HCT116 (cell line): ENCODE results near the gene PGC. TPM values are rescaled to one million over a fixed set of nuclear protein-coding genes. Genes with fewer than 3 reads are reported as not detected.

Experiments used
- ATAC-seq: fragments of 200-7000 bp; cut with Tn5 transposase; 2 replicates; pipeline ENCODE4 v1.9.1; 2020; ENCODE audit warnings: mild to moderate bottlenecking, moderate library complexity
- BruUV-seq: library from RNA; stranded (reverse); fragments of 400-500 nt; replicated peaks from 2 replicates; lab custom pipeline; 2021; lab: Mats Ljungman, UMichigan
- CTCF ChIA-PET: fragments of 300-600 bp; sonication (Branson Sonifier 250); formaldehyde crosslinking; loops from one replicate; lab custom pipeline; 2021; ENCODE audit warnings: antibody characterized with exemption; lab: Charles Lee
- POLR2A ChIA-PET: fragments of 300-600, 350-600 bp; sonication (Branson Sonifier 250); formaldehyde crosslinking; loops from one replicate; lab custom pipeline; 2021; ENCODE audit warnings: antibody characterized with exemption; lab: Charles Lee
- RAD21 ChIA-PET, 2 experiments: fragments of 300-600 bp; sonication (Branson Sonifier 250); formaldehyde crosslinking; loops; one replicate each; lab custom pipeline; 2023; ENCODE audit warnings: low total read pairs in 2 of 2; ENCODE audit not compliant: uncharacterized antibody in 2 of 2, unreplicated experiment in 2 of 2, low non-redundant PET in 1 of 2; lab: Charles Lee
- DNase-seq: peaks from one replicate; pipeline ENCODE4 v3.0.0-alpha.2; 2010; ENCODE audit warnings: low read depth, low spot score
- H2AFZ ChIP-seq: fragments of 200-600 bp; shearing (Covaris generic), sonication (generic); 2 replicates; pipeline ENCODE4 v1.6.1; 2017; ENCODE audit warnings: low read depth, mixed run types, mixed read lengths, antibody characterized with exemption, low read length; ENCODE audit not compliant: poor library complexity, severe bottlenecking
- H3K27ac ChIP-seq: 2 replicates; pipeline ENCODE4 v1.5.1; 2012; ENCODE audit warnings: low read depth, low read length
- H3K27me3 ChIP-seq: fragments of 200-600 bp; sonication (generic); 2 replicates; pipeline ENCODE4 v1.6.1; 2016; ENCODE audit warnings: mixed run types, low read length, mixed read lengths; ENCODE audit not compliant: insufficient read depth
- H3K36me3 ChIP-seq, 2 experiments: fragments of 200-500 bp in 1 of 2; fragments of 200-600 bp in 1 of 2; sonication (Bioruptor generic) in 1 of 2; sonication (generic) in 1 of 2; 2 replicates each; pipeline versions ENCODE4 v1.5.1 to v1.6.1; 2014 to 2016; ENCODE audit warnings: low read length in 2 of 2, inconsistent platforms in 1 of 2, mixed read lengths in 1 of 2, mixed run types in 1 of 2; ENCODE audit not compliant: insufficient read depth in 2 of 2, control insufficient read depth in 1 of 2
- H3K4me1 ChIP-seq, 2 experiments: fragments of 200-600 bp in 1 of 2; sonication (generic) in 1 of 2; 2 replicates each; pipeline versions ENCODE4 v1.5.1 to v1.6.1; 2012 to 2017; ENCODE audit warnings: low read length in 2 of 2, inconsistent platforms in 1 of 2, mild to moderate bottlenecking in 1 of 2, mixed read lengths in 1 of 2, mixed run types in 1 of 2, moderate library complexity in 1 of 2; ENCODE audit not compliant: insufficient read depth in 2 of 2, control insufficient read depth in 1 of 2
- H3K4me2 ChIP-seq: fragments of 200-600 bp; sonication (generic); 2 replicates; pipeline ENCODE4 v1.6.1; 2017; ENCODE audit warnings: mixed run types, low read length, mixed read lengths
- H3K4me3 ChIP-seq, 2 experiments: fragments of 200-600 bp in 1 of 2; sonication (generic) in 1 of 2; replicated peaks in 1 of 2; 2 replicates each; pipeline ENCODE4 v1.5.1; 2011 to 2016; ENCODE audit warnings: low read length in 2 of 2, control low read depth in 1 of 2, low read depth in 1 of 2, mild to moderate bottlenecking in 1 of 2, mixed read lengths in 1 of 2, mixed run types in 1 of 2
- H3K79me2 ChIP-seq: fragments of 200-600 bp; sonication (generic); 2 replicates; pipeline ENCODE4 v1.6.1; 2017; ENCODE audit warnings: mild to moderate bottlenecking, mixed run types, low read length, moderate library complexity, mixed read lengths; ENCODE audit not compliant: insufficient read depth
- H3K9ac ChIP-seq: fragments of 200-600 bp; sonication (generic); 2 replicates; pipeline ENCODE4 v1.6.1; 2016; ENCODE audit warnings: low read length, mixed read lengths
- H3K9me2 ChIP-seq: fragments of 200-600 bp; sonication (generic), shearing (Covaris generic); 2 replicates; pipeline ENCODE4 v1.6.1; 2017; ENCODE audit warnings: mixed run types, mild to moderate bottlenecking, moderate library complexity; ENCODE audit not compliant: insufficient read depth
- H3K9me3 ChIP-seq, 2 experiments: fragments of 200-500 bp in 1 of 2; fragments of 200-600 bp in 1 of 2; sonication (Bioruptor generic) in 1 of 2; sonication (generic) in 1 of 2; 2 replicates each; pipeline ENCODE4 v1.6.1; 2014 to 2017; ENCODE audit warnings: low read length in 2 of 2, mixed read lengths in 2 of 2, inconsistent platforms in 1 of 2, low read depth in 1 of 2, mild to moderate bottlenecking in 1 of 2, mixed run types in 1 of 2, moderate library complexity in 1 of 2; ENCODE audit not compliant: control insufficient read depth in 1 of 2, insufficient read depth in 1 of 2
- H4K20me1 ChIP-seq: fragments of 200-600 bp; sonication (generic), shearing (Covaris generic); 2 replicates; pipeline ENCODE4 v1.6.1; 2017; ENCODE audit warnings: mixed run types, mild to moderate bottlenecking, moderate library complexity; ENCODE audit not compliant: insufficient read depth
- CBX3 ChIP-seq: IDR thresholded peaks from 2 replicates; pipeline ENCODE4 v1.6.1; 2012; ENCODE audit warnings: low read depth
- CEBPB ChIP-seq: IDR thresholded peaks from 2 replicates; pipeline ENCODE4 v1.6.1; 2012; ENCODE audit warnings: low read depth
- CTCF ChIP-seq, 3 experiments: fragments of 200-600 bp in 1 of 3; sonication (generic) in 1 of 3; IDR thresholded peaks in 2 of 3; conservative IDR thresholded peaks in 1 of 3; 2 replicates each; pipeline ENCODE4 v1.5.1; 2012 to 2017; ENCODE audit warnings: low read depth in 2 of 3, low read length in 2 of 3, antibody characterized with exemption in 1 of 3, borderline replicate concordance in 1 of 3, control low read depth in 1 of 3, mild to moderate bottlenecking in 1 of 3, mixed read lengths in 1 of 3, mixed run types in 1 of 3, moderate library complexity in 1 of 3; ENCODE audit not compliant: insufficient read depth in 1 of 3
- ELF1 ChIP-seq: IDR thresholded peaks from 2 replicates; pipeline ENCODE4 v1.6.1; 2012; ENCODE audit warnings: low read depth, borderline replicate concordance
- EZH2 ChIP-seq: fragments of 200-600 bp; sonication (generic); IDR thresholded peaks from 2 replicates; pipeline ENCODE4 v1.6.1; 2017; ENCODE audit warnings: antibody characterized with exemption, mixed run types
- EZH2phosphoT487 ChIP-seq: fragments of 200-600 bp; IDR thresholded peaks from 2 replicates; pipeline ENCODE4 v1.6.1; 2018; ENCODE audit warnings: antibody characterized with exemption, borderline replicate concordance
- FOSL1 ChIP-seq: IDR thresholded peaks from 2 replicates; pipeline ENCODE4 v1.6.1; 2012; ENCODE audit warnings: low read depth
- JUND ChIP-seq: IDR thresholded peaks from 2 replicates; pipeline ENCODE4 v1.6.1; 2012
- POLR2A ChIP-seq: IDR thresholded peaks from 2 replicates; pipeline ENCODE4 v1.7.0; 2011; ENCODE audit warnings: borderline replicate concordance; ENCODE audit not compliant: insufficient read depth, insufficient read length; ENCODE audit errors: extremely low read depth
- POLR2AphosphoS5 ChIP-seq: IDR thresholded peaks from 2 replicates; pipeline ENCODE4 v1.6.1; 2011; ENCODE audit warnings: mild to moderate bottlenecking, low read depth, low read length, moderate library complexity
- RAD21 ChIP-seq: IDR thresholded peaks from 2 replicates; pipeline ENCODE4 v1.6.1; 2012; ENCODE audit warnings: low read depth, mild to moderate bottlenecking
- SP1 ChIP-seq: IDR thresholded peaks from 2 replicates; pipeline ENCODE4 v1.6.1; 2012; ENCODE audit warnings: low read depth
- TCF7L2 ChIP-seq: IDR thresholded peaks from 2 replicates; pipeline ENCODE4 v1.7.0; 2011; ENCODE audit warnings: borderline replicate concordance, inconsistent platforms; ENCODE audit not compliant: insufficient read depth, insufficient read length; ENCODE audit errors: extremely low read depth
- YY1 ChIP-seq: IDR thresholded peaks from 2 replicates; pipeline ENCODE4 v1.6.1; 2011; ENCODE audit warnings: low read length, low read depth, moderate library complexity, mild to moderate bottlenecking; ENCODE audit not compliant: insufficient replicate concordance; ENCODE audit errors: extremely low read depth
- ZNF274 ChIP-seq: fragments of 200-500 bp; sonication (Bioruptor generic); IDR thresholded peaks from 2 replicates; pipeline ENCODE4 v1.6.1; 2014; ENCODE audit warnings: mild to moderate bottlenecking, low read depth, low read length, inconsistent platforms
- intact Hi-C: fragments of 100-400 bp; cut with micrococcal nuclease; formaldehyde crosslinking; loops from 2 replicates; pipeline ENCODE4 v1.10.0; 2022
- total RNA-seq: library from RNA; stranded (reverse); gene quantifications from one replicate; pipeline ENCODE4 v1.2.1, GENCODE V29; 2021; ENCODE audit not compliant: unreplicated experiment
- TF ChIP-seq, protein P1 (sequence below): IDR thresholded peaks from 2 replicates; pipeline ENCODE4 v1.6.1; 2012
- TF ChIP-seq, protein P2 (sequence below): IDR thresholded peaks from 2 replicates; pipeline ENCODE4 v1.6.1; 2012; ENCODE audit warnings: low read depth
- TF ChIP-seq, protein P3 (sequence below): IDR thresholded peaks from 2 replicates; pipeline ENCODE4 v1.6.1; 2012

Gene PGC
- total RNA-seq, 1 experiment from 2014 or later: 1.2 TPM

DNA sequence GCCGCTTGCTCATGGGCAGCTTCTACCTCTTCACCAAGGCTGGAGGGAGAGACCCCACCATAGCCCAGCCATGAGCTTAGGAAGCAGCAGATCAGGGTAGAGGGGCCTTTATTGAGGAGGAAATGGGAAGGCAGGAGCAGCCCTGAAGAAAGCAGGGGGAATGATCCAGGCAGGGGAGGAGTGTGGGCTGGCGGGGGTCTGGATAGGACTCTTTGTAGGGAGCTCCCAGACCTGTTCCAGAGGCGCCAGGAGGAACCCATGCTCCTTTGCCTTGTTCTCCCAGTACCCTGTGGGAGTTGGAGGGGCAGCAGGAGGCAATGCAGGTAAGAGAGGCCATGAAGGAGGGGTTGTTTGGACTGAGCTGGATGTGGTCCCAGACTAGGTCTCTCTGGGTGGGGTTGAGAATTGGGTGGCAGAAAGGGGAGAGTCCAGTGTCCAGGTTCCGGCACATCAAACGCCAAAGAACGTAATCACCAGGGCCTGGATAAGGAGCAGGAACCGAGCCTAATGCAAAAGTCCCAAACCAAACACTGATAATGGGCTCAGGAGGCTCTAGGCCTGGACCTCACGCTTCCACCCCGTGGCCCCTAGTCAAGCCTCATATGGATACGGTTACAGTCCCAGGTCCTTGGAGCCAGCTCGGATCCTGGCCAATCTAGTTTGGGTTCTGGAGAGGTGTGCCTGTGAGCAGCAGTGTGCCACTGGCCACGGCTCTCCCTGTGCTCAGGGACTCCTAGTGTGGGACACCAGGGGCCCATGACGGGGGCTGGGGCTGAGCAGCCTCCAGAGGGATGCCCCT, 12.1 kb upstream of the PGC start:
- H3K27ac ChIP-seq: no peak overlapping the region
- DNase-seq (no peak), ATAC-seq (0 out of 2 replicates have a peak, but pooled peaks have one; percentile 11)
- ChIA-PET CTCF (no interaction called here), POLR2A (no interaction called here), RAD21 (no interaction called here)
- TF ChIP-seq EZH2 (no peak), FOSL1 (no peak), ZNF274 (no peak), RAD21 (no peak), POLR2A (no peak), CEBPB (no peak), TCF7L2 (no peak), CBX3 (no peak), SP1 (no peak), CTCF (IDR thresholded peaks at IDR 0.05 in 2 of 3, conservative IDR thresholded peaks at IDR 0.05 in 1 of 3; ENCODE audit: borderline replicate concordance in 1 of 3, insufficient read depth in 1 of 3, low read depth in 2 of 3, low read length in 2 of 3) (no peak), EZH2phosphoT487 (no peak), POLR2AphosphoS5 (no peak), YY1 (no peak), ELF1 (no peak), JUND (no peak)
- TF ChIP-seq, protein P1, sequence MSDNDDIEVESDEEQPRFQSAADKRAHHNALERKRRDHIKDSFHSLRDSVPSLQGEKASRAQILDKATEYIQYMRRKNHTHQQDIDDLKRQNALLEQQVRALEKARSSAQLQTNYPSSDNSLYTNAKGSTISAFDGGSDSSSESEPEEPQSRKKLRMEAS: no peak
- TF ChIP-seq, protein P2, sequence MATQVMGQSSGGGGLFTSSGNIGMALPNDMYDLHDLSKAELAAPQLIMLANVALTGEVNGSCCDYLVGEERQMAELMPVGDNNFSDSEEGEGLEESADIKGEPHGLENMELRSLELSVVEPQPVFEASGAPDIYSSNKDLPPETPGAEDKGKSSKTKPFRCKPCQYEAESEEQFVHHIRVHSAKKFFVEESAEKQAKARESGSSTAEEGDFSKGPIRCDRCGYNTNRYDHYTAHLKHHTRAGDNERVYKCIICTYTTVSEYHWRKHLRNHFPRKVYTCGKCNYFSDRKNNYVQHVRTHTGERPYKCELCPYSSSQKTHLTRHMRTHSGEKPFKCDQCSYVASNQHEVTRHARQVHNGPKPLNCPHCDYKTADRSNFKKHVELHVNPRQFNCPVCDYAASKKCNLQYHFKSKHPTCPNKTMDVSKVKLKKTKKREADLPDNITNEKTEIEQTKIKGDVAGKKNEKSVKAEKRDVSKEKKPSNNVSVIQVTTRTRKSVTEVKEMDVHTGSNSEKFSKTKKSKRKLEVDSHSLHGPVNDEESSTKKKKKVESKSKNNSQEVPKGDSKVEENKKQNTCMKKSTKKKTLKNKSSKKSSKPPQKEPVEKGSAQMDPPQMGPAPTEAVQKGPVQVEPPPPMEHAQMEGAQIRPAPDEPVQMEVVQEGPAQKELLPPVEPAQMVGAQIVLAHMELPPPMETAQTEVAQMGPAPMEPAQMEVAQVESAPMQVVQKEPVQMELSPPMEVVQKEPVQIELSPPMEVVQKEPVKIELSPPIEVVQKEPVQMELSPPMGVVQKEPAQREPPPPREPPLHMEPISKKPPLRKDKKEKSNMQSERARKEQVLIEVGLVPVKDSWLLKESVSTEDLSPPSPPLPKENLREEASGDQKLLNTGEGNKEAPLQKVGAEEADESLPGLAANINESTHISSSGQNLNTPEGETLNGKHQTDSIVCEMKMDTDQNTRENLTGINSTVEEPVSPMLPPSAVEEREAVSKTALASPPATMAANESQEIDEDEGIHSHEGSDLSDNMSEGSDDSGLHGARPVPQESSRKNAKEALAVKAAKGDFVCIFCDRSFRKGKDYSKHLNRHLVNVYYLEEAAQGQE: no peak
- TF ChIP-seq, protein P3, sequence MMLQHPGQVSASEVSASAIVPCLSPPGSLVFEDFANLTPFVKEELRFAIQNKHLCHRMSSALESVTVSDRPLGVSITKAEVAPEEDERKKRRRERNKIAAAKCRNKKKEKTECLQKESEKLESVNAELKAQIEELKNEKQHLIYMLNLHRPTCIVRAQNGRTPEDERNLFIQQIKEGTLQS: no peak
- H3K79me2 ChIP-seq: no peaks in the 10 kb centered on the region
- H3K4me3 ChIP-seq: no peak overlapping the region
- no peaks in the 10 kb centered on the region for H3K27me3 ChIP-seq
- H2AFZ ChIP-seq: no peak overlapping the region
- peaks cover 0 to 3% of the 10 kb centered on the region in 2 experiments; a peak in 1 of 4 replicates for H3K4me1 ChIP-seq
- intact Hi-C loops: no loop called here
- H3K36me3 ChIP-seq: no peaks in the 10 kb centered on the region
- no peak overlapping the region for H3K9ac ChIP-seq
- BruUV-seq: no TSS peak
- H3K4me2 ChIP-seq: no peak overlapping the region
- H4K20me1 ChIP-seq: no peaks in the 10 kb centered on the region
- no peaks in the 10 kb centered on the region for H3K9me2 ChIP-seq
- no peaks in the 10 kb centered on the region for H3K9me3 ChIP-seq
